PC-3 (cell line): ENCODE measurements around the gene GDI2.

ENCODE experiments used
- CTCF ChIP-seq: fragments of 300-600 bp; sonication (generic); conservative IDR thresholded peaks from 2 replicates; pipeline ENCODE4 v1.5.1; 2017; ENCODE audit warnings: antibody characterized with exemption, low read depth, mild to moderate bottlenecking, low read length
- EZH2 ChIP-seq: fragments of 300-600 bp; sonication (generic); IDR thresholded peaks from one replicate; pipeline ENCODE4 v1.6.1; 2017; ENCODE audit warnings: antibody characterized with exemption, mild to moderate bottlenecking, low read length; ENCODE audit not compliant: unreplicated experiment

- TF ChIP-seq EZH2 (no peak), CTCF (no peak)
These were observed 38.1 kb downstream of the GDI2 start for GRCh38 chr10:5774987-5775620.
